GM18858 (cell line): Measurements from ENCODE around the gene IFT43.
A peak's percentile ranks its signal among the peaks of the same experiment; 100 is the strongest.
"Not testable (repeated sequence)": the region's sequence is repeated elsewhere in the genome, so short reads cannot be mapped to it uniquely, and the experiment has no call there.

ENCODE experiments used
- ATAC-seq: cut with Tn5 transposase; IDR thresholded peaks from one replicate; pipeline ENCODE4 v1.9.1; 2021; ENCODE audit not compliant: unreplicated experiment

The IFT43 gene

DNA sequence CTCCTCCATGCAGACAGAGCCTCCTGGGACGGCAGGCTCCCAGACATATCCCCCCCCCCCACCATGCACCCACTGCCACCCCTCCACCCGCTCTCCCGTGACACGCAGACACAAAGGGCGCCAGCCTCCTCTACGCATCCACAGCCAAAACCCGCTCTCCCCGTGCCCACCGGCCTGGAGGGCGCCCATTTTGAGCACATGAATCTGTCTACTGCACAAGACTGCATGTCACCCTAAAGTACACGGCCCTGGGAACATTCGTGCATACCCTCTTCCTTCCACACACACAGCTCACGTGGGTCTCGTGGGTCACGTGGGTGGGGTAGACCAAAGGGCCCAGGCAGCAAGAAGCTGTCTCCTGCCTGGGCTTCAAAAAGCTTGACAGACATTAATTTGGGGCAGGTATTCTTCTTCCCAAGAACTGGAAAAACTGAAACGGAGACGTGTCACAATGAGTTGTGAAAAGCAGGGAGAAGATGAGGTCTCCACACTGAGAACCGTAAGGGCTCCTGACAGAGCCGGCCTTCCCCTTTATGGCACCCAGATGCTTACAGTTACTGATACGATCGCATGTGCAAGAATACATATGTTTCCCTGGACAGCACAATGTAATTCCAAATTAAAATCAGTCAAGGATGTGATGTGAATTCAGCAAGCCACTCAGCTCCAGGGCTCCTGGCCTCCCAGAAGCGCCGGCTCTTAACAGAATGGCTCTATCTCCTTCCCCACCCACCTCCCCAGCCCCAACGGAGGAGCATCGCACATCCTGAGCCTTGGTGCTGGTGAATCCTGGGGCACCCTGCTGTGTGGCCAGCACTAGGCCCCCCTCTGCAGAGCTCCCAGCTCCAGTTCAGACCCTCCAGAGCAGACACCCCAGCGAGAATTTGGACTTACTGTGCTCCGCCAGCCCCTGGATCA, 5.7 kb upstream of the IFT43 start:
- ATAC-seq, result no peak

DNA sequence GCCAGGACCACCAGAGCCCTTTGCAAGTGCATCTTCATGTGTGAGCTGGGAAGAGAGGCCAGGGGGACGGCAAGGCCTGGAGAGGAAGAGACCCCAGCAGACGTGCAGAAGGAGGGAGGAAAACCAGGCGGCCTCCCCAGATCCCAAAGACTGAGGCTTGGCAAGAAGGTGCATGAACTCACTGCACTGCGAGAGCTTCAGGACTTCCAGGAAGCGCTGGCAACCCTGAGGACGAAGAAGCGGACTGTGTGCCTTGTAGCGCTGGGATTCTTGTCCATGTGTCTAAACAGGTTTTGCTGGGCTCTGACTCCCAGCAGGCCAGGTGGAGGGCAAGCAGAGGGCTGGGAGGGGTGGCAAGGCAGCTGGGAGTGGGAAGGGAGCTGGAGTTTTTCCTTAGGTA, 4.7 kb upstream of the IFT43 start:
- ATAC-seq, result no peak

DNA sequence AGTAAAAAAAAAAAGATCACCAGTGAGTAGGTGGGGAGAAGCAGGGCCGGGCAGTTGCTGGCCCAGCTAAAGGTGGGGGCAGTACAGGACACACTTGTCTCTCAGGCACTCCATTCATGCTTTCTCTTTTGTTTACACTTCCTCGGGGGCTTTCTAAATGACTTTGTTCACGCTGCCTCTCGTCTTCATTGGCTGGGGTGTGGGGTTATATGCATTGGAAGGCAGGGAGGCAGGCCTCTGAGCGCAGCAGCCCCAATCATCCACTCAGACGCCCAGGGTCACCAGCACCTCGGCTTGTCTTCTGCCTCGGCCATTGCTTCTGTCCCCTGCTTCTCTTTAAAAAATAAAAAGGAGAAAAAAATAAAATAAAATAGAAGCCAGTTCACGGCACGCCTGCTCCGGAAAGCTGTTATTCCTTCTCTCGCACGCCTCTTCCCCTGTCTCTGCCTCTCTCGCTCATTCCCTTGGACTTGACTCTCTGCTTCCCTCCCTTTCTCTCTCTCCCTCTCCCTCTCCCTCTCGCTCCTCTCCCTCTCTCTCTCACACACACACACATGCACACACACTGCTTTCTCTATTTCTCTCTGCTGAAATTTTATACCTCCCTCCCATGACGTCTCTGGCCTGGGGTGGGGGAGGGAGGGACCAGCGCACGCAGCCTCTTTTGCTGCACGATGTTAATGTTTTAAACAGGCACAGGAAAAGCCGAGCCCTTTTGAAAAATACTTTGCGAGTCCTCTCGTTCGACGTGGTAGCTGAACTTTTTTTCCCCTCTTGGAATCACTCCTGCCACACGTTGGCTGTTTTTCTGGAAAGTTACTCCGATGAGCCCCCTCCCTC, 3.9 kb upstream of the IFT43 start, which contains the start of gene TGFB3:
Gene TGFB3 (minus strand): TSS at position 570 of the 840 bp plus-strand sequence. CDS start 1,102 bp downstream, outside the sequence.
- peak; percentile 54 for ATAC-seq

DNA sequence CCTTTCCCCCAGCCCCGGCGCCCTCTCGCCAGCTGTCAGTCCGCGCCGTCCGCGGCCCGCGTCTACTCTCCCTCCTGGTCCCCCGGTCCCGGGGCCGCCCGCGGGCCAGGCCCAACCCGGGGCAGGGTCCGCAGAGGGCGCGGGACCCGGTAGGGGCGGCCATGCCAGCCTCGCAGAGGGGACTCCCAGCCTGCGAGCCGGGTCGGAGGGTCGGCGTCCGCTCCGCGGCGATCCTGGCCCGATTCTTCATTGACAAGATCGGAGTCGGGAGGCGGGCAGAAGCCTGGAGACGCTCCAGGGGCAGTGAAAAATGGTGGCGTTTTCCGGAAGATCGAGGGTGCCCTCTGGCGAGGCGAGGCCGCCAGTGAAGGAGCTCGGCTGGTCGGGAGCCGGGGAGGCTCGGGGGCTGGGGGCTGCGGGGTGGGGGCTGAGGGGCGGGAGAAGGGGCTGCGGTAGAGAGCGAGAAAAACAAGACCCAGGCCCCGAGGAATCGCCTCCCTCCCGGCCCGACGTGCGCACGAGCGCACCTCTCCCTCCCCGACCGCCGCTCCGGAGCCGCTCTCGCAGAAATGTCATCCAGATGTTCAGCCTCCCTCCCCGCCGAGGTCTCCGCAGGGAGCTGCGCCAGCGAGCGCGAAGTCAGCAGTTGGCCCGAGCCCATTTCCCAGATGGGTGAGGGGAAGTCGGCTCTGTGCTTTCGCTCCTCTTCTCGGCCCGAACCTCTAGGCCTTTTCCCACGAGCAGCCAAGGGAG, 3.1 kb upstream of the IFT43 start:
- peak; percentile 36 for ATAC-seq

DNA sequence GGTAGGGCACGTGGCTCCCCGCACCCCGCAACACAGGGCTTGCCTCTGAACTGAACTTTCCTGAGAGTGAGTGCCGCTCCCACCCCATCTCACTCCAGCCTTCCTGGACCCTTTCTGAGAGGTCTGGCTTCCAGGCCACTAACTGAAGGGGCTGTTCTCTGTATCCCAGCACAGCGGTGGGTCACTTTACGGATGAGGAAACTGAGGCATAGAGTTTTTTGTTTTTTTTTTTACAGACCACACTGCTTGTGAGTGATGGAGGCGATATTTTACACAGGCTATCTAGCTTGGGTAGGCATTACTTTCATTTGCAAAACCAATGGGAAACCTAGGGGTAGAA, 2.6 kb upstream of the IFT43 start:
- ATAC-seq, result no peak

DNA sequence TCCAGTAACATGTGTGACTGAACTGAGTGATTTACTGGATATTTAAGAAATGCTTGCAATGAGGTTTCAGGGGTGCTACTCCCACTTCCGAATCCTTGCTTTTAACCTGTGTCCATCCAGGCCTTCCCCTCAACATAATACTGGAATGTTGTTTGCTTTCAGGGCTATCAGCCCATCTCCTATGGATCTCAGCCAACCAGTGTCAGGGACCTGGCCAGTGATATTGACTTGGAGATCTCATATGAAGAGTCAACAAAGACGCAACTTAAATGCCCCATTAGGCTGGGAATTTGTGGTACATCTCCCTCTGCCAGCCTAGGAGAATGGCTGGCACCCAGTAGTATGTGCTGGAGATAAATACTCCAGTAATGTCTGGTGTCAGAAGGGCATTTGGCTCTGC, 889 bp upstream of the IFT43 start:
- ATAC-seq, result no peak

DNA sequence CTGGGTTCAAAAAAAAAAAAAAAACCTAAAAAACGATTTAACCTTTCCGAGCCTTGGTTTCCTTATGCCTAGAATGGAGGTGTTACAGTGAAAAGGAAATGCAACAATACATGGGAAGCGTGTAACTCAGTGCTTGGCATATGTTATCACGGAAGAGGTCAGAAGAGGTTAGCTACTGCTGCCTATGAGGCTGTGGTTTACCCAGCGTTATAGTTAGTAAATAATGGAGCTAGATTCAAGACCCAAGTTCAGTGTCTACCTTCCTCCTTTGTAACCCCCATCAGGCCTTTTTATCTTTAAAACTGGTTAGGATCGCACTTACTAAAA, 839 bp downstream of the IFT43 start:
- no peak for ATAC-seq

DNA sequence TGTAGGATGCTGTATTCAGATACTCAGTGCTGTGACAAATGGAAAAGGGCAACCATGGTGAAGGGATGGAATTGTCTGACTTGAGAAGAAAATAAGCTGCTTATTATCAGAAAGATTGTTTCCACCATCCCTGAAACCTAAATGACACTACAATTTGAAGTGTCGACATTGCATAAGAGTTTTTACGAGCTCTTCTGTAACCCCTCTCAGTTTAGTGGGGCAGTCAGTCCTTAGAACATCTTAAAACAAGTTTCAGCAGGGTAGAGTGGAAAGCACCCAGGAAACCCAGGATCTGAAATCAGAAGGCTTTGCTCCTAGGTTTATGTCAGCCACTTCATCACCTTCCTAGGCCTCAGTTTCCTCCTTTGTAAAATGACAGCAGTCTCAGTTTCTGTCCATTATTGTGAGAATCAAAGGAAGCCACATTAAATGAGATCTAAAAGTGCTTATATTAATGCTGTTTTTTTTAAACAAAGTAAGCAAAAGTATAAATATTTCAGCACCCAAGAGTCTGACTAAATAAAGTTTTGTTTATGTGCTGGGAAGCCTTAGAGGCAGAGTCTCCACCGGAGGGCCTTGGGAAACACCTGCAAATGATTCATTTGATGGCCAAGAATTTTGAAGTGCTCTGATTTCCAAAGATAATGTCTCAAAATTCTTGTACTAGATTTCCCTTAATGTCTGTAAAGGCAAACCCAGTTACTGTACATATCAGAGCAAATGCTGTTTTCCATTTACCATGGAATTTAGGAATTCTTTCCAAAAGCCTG, 1.8 kb downstream of the IFT43 start:
- ATAC-seq, result no peak

DNA sequence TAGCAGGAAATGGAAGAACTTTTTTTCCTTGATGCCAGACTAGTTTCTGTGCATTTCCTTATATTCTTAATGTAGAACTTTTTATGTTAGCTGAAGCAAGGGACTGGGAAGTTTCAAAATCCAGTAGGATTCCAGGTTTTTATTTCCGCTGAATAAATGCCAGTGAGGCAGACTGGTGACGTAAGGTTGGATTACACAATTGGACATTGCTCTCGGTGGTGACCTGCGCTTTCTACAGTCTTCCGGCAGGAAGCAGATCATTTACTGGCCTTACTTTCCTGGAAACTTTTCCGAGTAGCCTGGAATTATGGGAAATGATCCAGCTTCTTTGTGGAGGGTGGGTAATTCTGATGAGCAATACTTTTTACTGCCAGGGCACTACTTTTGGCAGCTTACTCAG, 3.6 kb downstream of the IFT43 start:
- ATAC-seq, result no peak

DNA sequence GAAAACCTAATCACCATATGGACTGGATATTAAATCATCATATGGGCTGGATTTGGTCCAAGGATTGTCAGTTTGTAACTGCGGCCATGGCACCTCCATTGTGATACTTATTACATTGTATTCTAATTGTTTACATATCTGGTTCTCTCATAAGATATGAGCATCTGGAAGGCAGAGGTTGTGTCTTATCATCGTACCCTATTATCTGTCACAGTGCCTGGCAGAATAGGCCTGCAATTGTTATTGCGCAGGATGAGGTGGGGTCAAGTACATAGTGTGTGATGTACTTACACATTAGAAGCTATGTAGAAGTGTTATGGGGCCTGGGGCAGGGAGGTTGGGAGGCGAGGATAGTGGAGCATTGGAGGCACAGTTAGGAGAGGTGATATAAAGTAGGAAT, 4.7 kb downstream of the IFT43 start:
- no peak for ATAC-seq

DNA sequence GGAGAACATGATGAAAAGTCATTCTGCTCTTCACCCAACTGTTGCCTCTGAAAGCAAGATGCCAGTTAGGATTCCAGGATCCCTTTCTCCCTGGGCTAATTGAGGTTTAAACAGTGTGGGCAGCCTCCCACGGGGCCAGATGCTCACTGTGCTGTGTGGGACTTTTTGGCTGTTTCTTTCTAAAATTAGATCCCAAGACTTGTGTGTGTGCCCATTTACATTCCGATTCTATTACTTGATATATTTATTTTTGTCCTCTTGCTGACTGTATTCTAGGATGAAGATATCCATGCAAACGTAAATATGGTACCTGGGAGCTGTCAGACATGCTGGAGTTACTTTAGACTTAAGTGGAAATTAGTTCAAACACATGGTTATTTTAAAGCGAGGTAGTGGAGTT, 6.2 kb downstream of the IFT43 start:
- no peak for ATAC-seq

DNA sequence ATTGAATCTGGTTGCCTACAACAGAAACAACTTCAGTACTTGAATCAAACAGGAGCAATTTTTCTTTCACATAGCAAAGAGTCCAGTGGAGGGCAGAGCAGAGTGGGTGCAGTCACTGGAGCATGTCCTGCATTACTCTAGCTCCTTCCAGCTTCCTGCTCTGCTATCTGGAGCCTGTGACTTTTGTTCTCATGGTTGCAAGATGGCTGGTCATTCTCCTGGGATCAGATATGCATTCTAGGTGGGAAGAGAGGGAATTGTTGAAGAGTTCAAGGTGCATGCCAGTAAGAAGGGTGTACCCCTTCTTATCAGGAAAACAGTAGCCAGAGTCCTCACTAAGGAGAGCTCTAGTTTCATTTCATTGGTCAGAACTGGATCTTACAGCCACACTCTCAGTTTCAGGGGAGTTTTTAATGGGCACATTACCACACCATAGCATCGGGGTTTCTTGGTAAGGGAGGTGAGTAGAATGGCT, 8.0 kb downstream of the IFT43 start:
- no peak for ATAC-seq

DNA sequence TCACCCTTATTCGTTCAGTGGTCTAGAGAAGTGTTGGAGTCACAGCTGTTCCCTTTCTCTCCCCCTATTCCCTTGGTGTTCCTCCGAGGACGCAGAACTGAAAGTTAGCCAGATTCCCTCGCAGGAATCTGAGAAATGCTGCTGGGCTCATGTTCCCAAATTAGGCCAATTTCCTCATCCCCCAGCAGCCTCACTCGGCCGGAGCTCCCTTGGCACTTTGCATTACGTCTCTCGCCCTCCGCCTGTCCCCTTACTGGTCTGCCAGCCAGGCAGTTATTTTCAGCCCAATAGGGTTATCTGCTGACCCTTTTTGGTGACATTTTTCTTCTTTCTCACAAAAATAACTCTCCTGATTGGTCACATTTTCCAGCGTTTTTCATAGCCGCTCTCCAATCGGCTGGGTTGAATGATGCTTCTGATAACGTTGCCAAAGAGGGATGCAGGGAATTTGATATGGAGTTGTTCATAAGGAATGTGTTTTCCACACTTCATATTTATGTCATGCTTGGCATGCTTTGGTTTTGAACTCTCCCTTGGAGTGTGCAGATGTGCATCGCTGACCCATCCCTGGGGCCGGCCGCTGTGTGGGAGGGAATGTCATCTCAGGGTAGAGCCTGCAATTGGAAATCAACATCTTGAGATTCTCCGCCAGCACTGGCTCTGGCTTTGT, 9.9 kb downstream of the IFT43 start:
- ATAC-seq, result no peak

DNA sequence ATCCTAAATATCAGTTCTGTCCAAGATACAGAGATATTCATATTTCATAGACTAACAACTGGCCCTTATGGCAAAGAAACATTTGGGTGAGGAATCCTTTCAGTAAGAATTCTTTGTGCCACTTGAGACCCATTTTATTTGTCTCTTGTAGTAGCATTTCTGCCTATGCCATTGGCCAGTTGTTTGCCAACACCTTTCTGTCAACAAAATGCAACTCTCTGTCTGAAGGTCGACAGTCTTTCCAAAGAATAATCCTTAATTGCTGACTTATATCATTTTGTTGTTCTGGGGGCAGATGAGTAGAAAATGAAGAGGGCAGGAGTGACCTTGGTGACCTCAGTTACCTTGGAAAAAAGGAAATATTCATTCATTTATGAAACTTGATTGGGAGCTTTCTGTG, 10.9 kb downstream of the IFT43 start:
- no peak for ATAC-seq

DNA sequence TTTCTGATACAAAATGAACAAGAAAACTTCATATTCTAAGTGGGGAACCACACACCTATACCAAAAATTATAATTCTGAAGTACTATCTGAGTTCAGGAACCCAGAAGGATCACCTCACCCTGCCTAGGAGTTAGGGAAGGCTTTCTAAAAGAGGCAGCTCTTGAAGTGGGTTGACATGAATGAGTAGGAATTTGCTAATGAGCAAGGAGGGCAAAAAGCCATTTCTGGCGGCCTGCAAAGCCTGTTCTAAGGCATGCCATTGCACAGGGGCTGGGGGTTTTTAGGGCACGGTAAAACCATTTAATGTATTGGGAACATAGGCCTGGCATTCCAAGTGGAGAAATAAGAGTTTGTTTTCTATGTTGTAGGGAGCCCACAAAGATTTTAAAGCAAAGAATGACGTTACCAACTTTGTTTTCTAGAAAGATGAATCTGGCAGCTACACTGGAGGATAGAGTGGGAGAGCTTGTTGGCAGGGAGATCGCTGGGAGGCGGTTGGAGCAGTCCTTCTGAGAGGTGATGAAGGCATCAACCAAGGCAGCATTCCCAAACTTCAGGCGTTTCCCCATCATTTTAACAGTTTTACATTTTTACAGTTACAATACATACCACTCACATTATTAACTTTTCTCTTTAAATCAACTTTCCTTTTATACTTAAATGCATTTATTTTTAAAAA, 14.1 kb downstream of the IFT43 start:
- no peak for ATAC-seq

DNA sequence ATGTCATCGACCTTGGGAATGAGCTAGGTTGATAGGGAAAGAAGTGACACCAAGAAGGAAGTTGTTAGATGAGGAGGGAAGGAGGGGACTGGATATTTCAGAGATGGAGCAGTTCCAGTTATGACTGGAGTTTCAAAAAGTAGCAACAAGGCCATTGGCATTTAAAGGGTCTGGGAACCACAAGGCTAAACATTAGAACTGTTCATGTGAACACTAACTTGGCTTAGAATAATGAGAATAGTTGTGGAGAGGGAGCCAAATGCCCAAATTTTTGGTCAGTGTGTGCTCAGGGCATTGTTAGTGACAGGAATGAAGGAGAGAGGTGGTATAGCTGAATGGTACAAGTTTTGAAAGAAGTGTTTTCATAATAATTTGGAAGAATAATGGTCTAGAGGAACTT, 16.8 kb downstream of the IFT43 start:
- ATAC-seq, result no peak

DNA sequence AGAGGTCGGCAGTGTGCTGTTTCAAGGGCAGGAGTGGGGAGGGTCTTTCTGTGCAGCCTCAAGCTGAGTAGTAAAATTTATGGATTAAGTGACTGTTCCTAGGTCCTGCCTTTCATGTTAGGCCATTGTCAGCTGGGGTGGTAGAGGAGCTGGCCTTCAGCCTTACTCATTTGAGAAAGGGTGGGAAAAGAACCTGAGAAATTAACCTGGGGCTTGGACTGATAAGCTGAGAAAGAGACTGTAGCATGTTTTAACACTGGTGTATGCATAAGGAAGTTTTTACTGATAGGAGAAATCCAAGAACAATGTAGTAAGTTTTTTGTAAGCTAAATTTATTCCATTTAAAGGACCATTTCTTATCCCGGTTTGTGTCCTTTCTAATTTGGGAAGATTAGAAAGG, 20.7 kb downstream of the IFT43 start:
- ATAC-seq, result no peak

DNA sequence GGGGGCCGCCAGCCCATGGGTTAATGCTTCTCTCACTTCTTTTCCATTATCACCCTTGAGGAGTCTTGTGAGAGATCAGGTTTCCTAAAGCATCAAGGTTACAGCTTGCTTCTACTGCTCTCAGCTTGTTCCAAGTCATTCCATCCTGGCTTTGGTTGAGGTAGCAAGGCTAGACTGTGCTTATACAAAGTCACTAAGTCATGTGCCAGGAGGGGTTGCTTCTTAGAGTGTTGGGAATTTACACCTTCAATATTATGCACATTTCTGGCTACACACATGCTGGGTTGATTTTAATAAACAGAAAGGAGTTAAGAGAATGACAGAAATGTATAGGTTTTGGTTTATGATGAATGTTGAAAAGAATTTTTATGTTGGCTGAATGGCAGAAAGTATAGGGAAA, 21.8 kb downstream of the IFT43 start:
- no peak for ATAC-seq

DNA sequence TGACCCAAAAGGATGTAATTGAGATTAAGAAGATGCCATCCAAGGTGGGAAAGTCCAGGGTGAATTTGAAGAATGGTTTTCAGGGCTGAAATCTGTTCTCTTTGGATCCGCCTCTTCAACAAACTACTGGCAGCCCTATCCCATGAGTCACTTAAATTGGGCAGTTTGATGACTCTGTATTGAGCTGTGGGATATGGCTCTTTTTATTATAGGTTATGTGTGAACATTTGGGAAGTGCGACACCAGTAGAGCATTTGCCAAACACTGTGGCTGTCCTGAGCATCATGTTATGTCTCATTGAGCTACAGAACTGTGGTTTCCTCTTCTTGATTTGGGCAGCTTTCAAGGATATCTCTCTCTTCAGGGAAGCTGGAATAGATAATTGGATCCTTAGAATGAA, 22.3 kb downstream of the IFT43 start:
- no peak for ATAC-seq

DNA sequence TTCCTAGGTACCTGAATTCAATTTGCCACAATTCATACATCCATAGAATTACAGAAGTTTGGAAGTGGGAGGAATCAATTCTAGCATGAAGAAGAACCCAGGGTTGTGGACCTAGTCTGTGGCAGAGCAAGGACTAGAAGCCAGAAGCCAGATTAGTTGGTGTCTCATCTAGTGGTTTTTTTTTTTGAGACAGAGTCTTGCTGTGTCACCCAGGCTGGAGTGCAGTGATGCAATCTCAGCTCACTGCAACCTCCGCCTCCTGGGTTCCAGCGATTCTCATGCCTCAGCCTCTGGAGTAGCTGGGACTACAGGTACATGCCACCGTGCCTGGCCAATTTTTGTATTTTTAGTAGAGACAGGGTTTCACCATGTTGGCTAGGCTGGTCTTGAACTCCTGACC, 24.1 kb downstream of the IFT43 start:
- not testable (repeated sequence) for ATAC-seq
